WERI-Rb-1 (cell line): ENCODE measurements around the gene OR2V2.
A peak's percentile ranks its signal among the peaks of the same experiment; 100 is the strongest.
"Not testable (repeated sequence)": the region's sequence is repeated elsewhere in the genome, so short reads cannot be mapped to it uniquely, and the experiment has no call there.

ENCODE experiments used
- DNase-seq: peaks from one replicate; pipeline ENCODE4 v3.0.0-alpha.2; 2020
- H3K27ac ChIP-seq: fragments of 250-450 bp; sonication (Bioruptor Pico); 2 replicates; pipeline ENCODE4 v1.5.1; 2020; ENCODE audit warnings: mild to moderate bottlenecking, moderate library complexity
- H3K27me3 ChIP-seq: fragments of 250-450 bp; sonication (Bioruptor Pico); 2 replicates; pipeline ENCODE4 v1.5.1; 2021; ENCODE audit warnings: mild to moderate bottlenecking, low read depth, moderate library complexity; ENCODE audit not compliant: insufficient read depth, severe bottlenecking
- H3K36me3 ChIP-seq: fragments of 250-450 bp; sonication (Bioruptor Pico); 2 replicates; pipeline ENCODE4 v1.5.1; 2020; ENCODE audit warnings: mild to moderate bottlenecking, moderate library complexity
- H3K4me3 ChIP-seq: 2 replicates; pipeline ENCODE4 v1.5.1; 2011; ENCODE audit warnings: low read depth, mild to moderate bottlenecking, control low read depth, low read length
- H3K9me3 ChIP-seq: fragments of 250-450 bp; sonication (Bioruptor Pico); 2 replicates; pipeline ENCODE4 v1.5.1; 2021; ENCODE audit warnings: mild to moderate bottlenecking, moderate library complexity; ENCODE audit not compliant: severe bottlenecking
- TF ChIP-seq, protein P1 (sequence below): IDR thresholded peaks from 2 replicates; pipeline ENCODE4 v1.5.1; 2011; ENCODE audit warnings: low read depth, mild to moderate bottlenecking, control low read depth, inconsistent platforms, low read length

Gene OR2V2

DNA sequence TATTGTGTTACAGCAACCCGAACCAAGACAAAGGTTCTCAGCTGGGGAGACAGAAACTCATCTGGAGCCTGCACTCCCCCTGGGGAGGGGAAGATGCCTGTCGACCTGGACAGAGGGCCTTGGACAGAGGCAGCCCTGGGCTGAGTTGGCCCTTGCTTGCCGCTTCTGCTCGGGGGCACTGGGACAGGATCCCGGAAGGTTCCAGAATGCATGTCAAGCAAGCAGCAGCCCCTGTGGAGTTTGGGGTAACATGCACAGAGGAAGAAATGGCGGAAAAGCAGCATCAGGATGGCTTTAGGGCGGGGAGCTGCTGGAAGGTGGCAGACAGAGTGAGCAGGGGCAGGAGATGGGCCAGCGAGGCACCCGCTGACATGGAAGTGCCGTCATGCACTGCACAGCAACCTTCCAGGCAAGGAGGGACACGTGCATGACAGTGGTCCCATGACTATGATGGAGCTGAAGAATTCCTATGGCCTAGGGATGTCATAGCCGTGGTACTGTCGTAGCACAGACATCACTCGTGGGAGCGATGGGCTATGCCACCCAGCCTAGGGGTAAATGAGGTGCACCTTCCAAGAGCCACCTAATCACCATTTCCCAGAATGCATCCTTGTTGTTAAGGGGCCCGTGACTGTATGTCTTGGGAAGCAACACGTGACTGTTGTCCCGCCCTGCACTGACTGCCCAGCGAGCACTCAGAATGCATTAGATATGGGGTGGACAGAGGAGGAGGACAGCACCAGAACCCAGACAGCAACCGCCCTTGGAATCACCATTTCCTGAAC lies 42.6 kb upstream of the OR2V2 start:
- H3K36me3 ChIP-seq, H3K9me3 ChIP-seq, DNase-seq, H3K27ac ChIP-seq, H3K4me3 ChIP-seq: not testable (repeated sequence)
- H3K27me3 ChIP-seq, result peaks cover 10% of the 10 kb centered on the region

DNA sequence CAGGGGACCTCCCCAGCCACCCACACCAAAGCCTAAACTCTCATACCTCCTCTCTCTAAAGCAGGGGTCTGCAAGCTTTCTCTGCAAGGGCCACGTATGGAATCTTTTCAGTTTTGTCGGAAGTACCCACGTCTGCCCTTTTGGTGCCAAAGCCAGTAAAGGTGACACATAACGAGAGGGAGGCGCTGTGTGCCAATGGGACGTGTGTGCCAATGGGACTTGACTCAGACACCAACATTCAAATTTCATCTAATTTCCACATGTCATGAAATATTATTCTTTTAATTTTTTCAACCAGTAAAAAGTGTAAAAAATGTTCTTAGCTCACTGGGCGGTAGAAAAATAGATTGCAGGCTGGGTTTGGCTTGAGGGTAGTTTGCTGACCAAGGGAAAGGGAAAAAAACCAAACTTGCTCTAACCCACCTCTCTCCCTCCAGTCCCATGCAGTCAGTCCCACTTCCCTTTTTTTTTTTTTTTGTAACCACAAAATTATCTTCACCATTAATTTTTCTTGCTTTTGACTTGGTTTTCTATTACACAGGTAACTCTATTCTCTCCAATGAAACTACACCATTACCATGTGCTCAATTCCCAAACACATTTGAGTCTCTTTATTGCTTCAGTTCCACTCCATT lies 41.9 kb upstream of the OR2V2 start:
- H3K4me3 ChIP-seq, result no peak overlapping the region
- no peak for DNase-seq
- TF ChIP-seq, protein P1, sequence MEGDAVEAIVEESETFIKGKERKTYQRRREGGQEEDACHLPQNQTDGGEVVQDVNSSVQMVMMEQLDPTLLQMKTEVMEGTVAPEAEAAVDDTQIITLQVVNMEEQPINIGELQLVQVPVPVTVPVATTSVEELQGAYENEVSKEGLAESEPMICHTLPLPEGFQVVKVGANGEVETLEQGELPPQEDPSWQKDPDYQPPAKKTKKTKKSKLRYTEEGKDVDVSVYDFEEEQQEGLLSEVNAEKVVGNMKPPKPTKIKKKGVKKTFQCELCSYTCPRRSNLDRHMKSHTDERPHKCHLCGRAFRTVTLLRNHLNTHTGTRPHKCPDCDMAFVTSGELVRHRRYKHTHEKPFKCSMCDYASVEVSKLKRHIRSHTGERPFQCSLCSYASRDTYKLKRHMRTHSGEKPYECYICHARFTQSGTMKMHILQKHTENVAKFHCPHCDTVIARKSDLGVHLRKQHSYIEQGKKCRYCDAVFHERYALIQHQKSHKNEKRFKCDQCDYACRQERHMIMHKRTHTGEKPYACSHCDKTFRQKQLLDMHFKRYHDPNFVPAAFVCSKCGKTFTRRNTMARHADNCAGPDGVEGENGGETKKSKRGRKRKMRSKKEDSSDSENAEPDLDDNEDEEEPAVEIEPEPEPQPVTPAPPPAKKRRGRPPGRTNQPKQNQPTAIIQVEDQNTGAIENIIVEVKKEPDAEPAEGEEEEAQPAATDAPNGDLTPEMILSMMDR, result no peak
- H3K9me3 ChIP-seq, result no peaks in the 10 kb centered on the region
- no peak overlapping the region for H3K27ac ChIP-seq
- peaks cover 4% of the 10 kb centered on the region for H3K27me3 ChIP-seq
- H3K36me3 ChIP-seq, result no peaks in the 10 kb centered on the region

DNA sequence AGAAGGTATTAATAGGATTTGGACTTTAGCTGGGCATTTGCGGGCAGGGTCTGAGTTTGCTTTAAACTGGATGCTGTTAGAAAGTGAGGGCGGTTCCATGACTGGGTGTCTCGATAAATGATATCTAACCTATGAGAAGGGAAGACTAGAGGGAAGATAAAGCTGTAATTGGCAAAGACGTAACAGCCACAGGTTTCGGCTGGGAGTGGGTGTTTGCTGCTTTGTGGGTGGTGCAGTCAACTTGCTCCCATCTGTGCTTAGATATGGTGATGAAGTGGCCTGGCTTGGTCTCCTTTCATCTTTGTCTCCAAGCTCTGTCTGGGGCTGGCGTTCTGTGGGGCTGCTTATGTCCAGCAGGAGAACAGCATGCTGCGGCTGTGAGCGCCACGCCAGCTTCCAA lies 39.7 kb upstream of the OR2V2 start:
- H3K27ac ChIP-seq, result no peak overlapping the region
- TF ChIP-seq, protein P1, result no peak

DNA sequence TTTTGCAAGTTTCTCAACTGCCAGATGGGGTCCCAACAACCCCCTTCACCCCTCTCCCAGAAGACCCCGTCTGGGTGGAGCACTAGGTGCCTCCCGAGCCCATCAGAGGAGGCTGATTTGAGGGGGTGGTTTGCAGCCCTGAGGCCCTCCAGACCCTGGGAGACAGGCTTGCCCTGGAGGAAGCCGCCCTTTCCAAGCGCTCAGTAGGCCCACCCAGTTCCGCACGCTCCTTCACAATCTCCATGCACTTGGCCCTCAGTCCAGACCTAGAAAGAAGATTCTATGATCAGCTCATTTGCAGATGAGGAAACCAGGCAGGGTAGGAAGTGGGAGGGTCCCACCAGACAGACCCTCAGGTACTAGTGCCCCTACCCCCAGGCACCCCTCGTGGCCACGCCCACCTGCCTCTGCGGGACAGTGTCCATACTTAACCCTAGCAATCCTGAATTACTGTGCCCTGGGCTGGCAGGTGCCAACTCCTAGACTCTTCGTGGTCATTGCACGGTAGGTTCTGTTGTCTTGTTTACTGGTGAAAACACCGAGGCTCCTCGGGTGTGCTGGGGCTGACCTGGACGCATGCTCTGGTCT lies 38.7 kb upstream of the OR2V2 start:
- Histone ChIP-seq H3K27me3 (peaks cover 11% of the 10 kb centered on the region), H3K36me3 (no peaks in the 10 kb centered on the region), H3K9me3 (no peaks in the 10 kb centered on the region), H3K27ac (no peak overlapping the region), H3K4me3 (no peak overlapping the region)
- TF ChIP-seq, protein P1, result no peak
- no peak for DNase-seq

More for the DNA sequence above, 39.7 kb upstream of the OR2V2 start:
- H3K36me3 ChIP-seq, result no peaks in the 10 kb centered on the region
- H3K27me3 ChIP-seq, result peaks cover 11% of the 10 kb centered on the region
- no peaks in the 10 kb centered on the region for H3K9me3 ChIP-seq
- DNase-seq, result peak; percentile 11
- H3K4me3 ChIP-seq, result no peak overlapping the region

DNA sequence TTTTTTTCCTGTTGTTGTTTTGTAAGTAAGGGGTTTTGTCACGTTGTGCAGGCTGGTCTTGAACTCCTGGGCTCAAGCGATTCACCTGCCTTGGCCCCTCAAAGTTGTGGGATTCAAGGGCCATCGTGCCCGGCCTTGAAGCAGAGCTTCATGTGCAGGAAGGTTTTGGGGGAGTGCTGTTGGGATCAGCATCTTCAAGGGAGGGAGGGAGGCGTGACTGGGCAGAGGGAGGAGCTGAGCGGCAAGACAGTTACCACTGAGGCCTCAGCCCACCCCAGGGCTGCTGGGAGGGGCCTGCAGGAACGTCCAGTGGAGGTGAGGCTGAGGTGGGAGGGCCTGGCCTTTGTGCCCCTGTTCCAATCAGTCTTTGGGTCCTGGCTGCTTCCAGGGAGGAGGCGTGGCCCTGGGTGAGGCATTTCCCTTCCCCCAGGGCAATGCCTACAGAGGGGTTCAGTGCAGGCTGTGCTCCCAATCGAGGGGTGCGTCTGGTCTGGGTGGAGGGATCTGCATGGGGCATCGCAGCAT lies 37.8 kb upstream of the OR2V2 start:
- H3K27ac ChIP-seq, result no peak overlapping the region

DNA sequence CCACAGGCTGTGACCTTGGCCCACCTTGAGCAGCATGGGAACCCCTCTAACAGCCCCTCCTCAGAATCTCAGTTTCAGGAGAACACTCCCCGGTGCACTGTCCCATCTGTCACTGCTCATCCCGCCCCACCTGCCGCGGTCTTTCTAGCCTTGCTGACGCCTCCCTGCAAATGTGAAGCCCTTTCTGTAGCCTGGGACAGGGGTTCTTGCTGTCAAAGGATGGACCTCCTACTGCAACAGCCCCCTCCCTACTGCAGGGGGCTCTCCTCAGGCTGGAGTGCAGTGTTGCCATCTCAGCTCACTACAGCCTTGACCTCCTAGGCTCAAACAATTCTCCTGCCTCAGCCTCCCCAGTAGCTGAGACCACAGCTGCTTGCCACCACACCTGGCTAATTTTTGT lies 36.4 kb upstream of the OR2V2 start:
- no peak overlapping the region for H3K27ac ChIP-seq
- DNase-seq, result no peak
- no peak overlapping the region for H3K4me3 ChIP-seq
- TF ChIP-seq, protein P1, result no peak
- peaks cover 4% of the 10 kb centered on the region for H3K9me3 ChIP-seq
- no peaks in the 10 kb centered on the region for H3K36me3 ChIP-seq
- H3K27me3 ChIP-seq, result peaks cover 23% of the 10 kb centered on the region

More for the DNA sequence above, 37.8 kb upstream of the OR2V2 start:
- H3K36me3 ChIP-seq, result no peaks in the 10 kb centered on the region
- TF ChIP-seq, protein P1, result no peak
- no peak overlapping the region for H3K4me3 ChIP-seq
- DNase-seq, result no peak
- peaks cover 4% of the 10 kb centered on the region for H3K9me3 ChIP-seq
- H3K27me3 ChIP-seq, result peaks cover 15% of the 10 kb centered on the region
